GM12878 (cell line): ENCODE results near the gene BCAT1. TPM values are rescaled to one million over a fixed set of nuclear protein-coding genes. Genes with fewer than 3 reads are reported as not detected.
A peak's percentile ranks its signal among the peaks of the same experiment; 100 is the strongest.

Experiments used
- ATAC-seq: fragments of 200-7000 bp; cut with Tn5 transposase; 3 replicates; pipeline ENCODE4 v1.9.1; 2020; ENCODE audit warnings: mild to moderate bottlenecking, moderate library complexity
- BruUV-seq: library from RNA; stranded (reverse); fragments of 400-500 nt; replicated peaks from 2 replicates; lab custom pipeline; 2021; lab: Mats Ljungman, UMichigan
- CTCF ChIA-PET: fragments of 300-600 bp; sonication (Branson Sonifier 250); formaldehyde crosslinking; extraction: SDS; loops from one replicate; lab custom pipeline; 2021; ENCODE audit warnings: inconsistent platforms; lab: Yijun Ruan, JAX
- POLR2A ChIA-PET: fragments of 350-600 bp; formaldehyde crosslinking; extraction: SDS; loops from one replicate; lab custom pipeline; 2021; ENCODE audit warnings: inconsistent platforms; lab: Charles Lee
- RAD21 ChIA-PET: fragments of 300-600 bp; sonication (Branson Sonifier 250); formaldehyde crosslinking; loops from one replicate; lab custom pipeline; 2023; ENCODE audit warnings: antibody characterized with exemption; ENCODE audit not compliant: unreplicated experiment; lab: Charles Lee
- SMC1A ChIA-PET: fragments of 300-600 bp; sonication (Branson Sonifier 250); formaldehyde crosslinking; loops from one replicate; lab custom pipeline; 2023; ENCODE audit not compliant: unreplicated experiment, uncharacterized antibody; lab: Charles Lee
- DNase-seq: peaks from one replicate; pipeline ENCODE4 v3.0.0-alpha.2; 2011; ENCODE audit warnings: low read depth, low spot score
- FAIRE-seq: peaks from 3 replicates; lab custom pipeline; 2011; peaks lifted over from hg19 to GRCh38; lab: Jason Lieb, UNC
- H2AFZ ChIP-seq: 2 replicates; pipeline ENCODE4 v1.6.0; 2011; ENCODE audit warnings: low read depth, low read length, control low read depth; ENCODE audit not compliant: control insufficient read depth
- H3K27ac ChIP-seq: 2 replicates; pipeline ENCODE4 v1.5.1; 2011; ENCODE audit warnings: control low read depth; ENCODE audit not compliant: control insufficient read depth, insufficient read depth
- H3K27me3 ChIP-seq, 2 experiments: replicated peaks in 1 of 2; 2 replicates each; pipeline versions ENCODE4 v1.6.0 to v1.6.1; 2011; ENCODE audit warnings: low read length in 1 of 2; ENCODE audit not compliant: control insufficient read depth in 2 of 2, insufficient read depth in 2 of 2
- H3K36me3 ChIP-seq, 2 experiments: 2 replicates each; pipeline ENCODE4 v1.5.1; 2011; ENCODE audit warnings: low read length in 1 of 2; ENCODE audit not compliant: control insufficient read depth in 2 of 2, insufficient read depth in 2 of 2
- H3K4me1 ChIP-seq: 2 replicates; pipeline ENCODE4 v1.6.1; 2011; ENCODE audit warnings: mild to moderate bottlenecking, low read length, moderate library complexity, mixed read lengths; ENCODE audit not compliant: control insufficient read depth, insufficient read depth
- H3K4me2 ChIP-seq: 2 replicates; pipeline ENCODE4 v1.6.0; 2011; ENCODE audit warnings: control low read depth; ENCODE audit not compliant: control insufficient read depth, insufficient read depth
- H3K4me3 ChIP-seq: fragments of 200-600 bp; sonication (generic); 2 replicates; pipeline ENCODE4 v1.5.1; 2016
- H3K79me2 ChIP-seq: 2 replicates; pipeline ENCODE4 v1.6.0; 2011; ENCODE audit warnings: low read length; ENCODE audit not compliant: control insufficient read depth, insufficient read depth
- H3K9ac ChIP-seq: 2 replicates; pipeline ENCODE4 v1.8.0; 2011; ENCODE audit warnings: low read length, control low read depth, mixed read lengths; ENCODE audit not compliant: control insufficient read depth, insufficient read depth
- H3K9me3 ChIP-seq: replicated peaks from 3 replicates; pipeline ENCODE4 v1.5.1; 2011; ENCODE audit warnings: mild to moderate bottlenecking, low read length; ENCODE audit not compliant: control insufficient read depth, insufficient read depth
- H4K20me1 ChIP-seq: 2 replicates; pipeline ENCODE4 v1.6.0; 2011; ENCODE audit not compliant: control insufficient read depth, insufficient read depth
- BCLAF1 ChIP-seq: fragments of 450-650 bp; IDR thresholded peaks from 2 replicates; pipeline ENCODE4 v1.6.1; 2017; ENCODE audit warnings: antibody characterized with exemption, mild to moderate bottlenecking, moderate library complexity
- BHLHE40 ChIP-seq, 2 experiments: fragments of 450-650 bp in 1 of 2; IDR thresholded peaks; 2 replicates each; pipeline ENCODE4 v1.6.1; 2011 to 2017; ENCODE audit warnings: low read depth in 2 of 2, borderline replicate concordance in 1 of 2, improper control_type of control experiment in 1 of 2, low read length in 1 of 2, mild to moderate bottlenecking in 1 of 2
- CUX1 ChIP-seq: IDR thresholded peaks from 2 replicates; pipeline ENCODE4 v1.6.1; 2012; ENCODE audit warnings: improper control_type of control experiment, low read depth, low read length; ENCODE audit not compliant: insufficient replicate concordance
- ELK1 ChIP-seq: IDR thresholded peaks from 2 replicates; pipeline ENCODE4 v1.6.1; 2012; ENCODE audit warnings: low read depth, low read length, improper control_type of control experiment
- HDAC6 ChIP-seq: fragments of 200-600 bp; sonication (generic); IDR thresholded peaks from one replicate; pipeline ENCODE4 v1.8.0; 2017; ENCODE audit warnings: antibody characterized with exemption; ENCODE audit not compliant: unreplicated experiment
- IKZF1 ChIP-seq: fragments of 450-650 bp; conservative IDR thresholded peaks from 2 replicates; pipeline ENCODE4 v1.6.1; 2017; ENCODE audit warnings: antibody characterized with exemption, mild to moderate bottlenecking
- NR2C1 ChIP-seq: fragments of 450-650 bp; IDR thresholded peaks from 2 replicates; pipeline ENCODE4 v1.6.1; 2017; ENCODE audit warnings: antibody characterized with exemption, mild to moderate bottlenecking, moderate library complexity
- POLR2AphosphoS5 ChIP-seq: IDR thresholded peaks from 2 replicates; pipeline ENCODE4 v1.6.1; 2011; ENCODE audit warnings: mild to moderate bottlenecking, low read length, inconsistent platforms
- PRDM15 ChIP-seq: fragments of 450-650 bp; formaldehyde crosslinking; IDR thresholded peaks from 2 replicates; pipeline ENCODE4 v1.4.0; 2020; ENCODE audit warnings: mild to moderate bottlenecking, moderate library complexity
- SREBF1 ChIP-seq: IDR thresholded peaks from 2 replicates; pipeline ENCODE4 v1.6.1; 2012; ENCODE audit warnings: mild to moderate bottlenecking, low read length
- in situ Hi-C: fragments of 300-500 bp; cut with MboI; formaldehyde crosslinking; loops from 9 replicates; pipeline ENCODE4 v1.14.3; 2018; ENCODE audit warnings: mixed read lengths
- intact Hi-C: fragments of 100-400 bp; cut with micrococcal nuclease; formaldehyde crosslinking; loops from one replicate; pipeline ENCODE4 v1.14.2; 2022; ENCODE audit not compliant: unreplicated experiment
- polyA plus RNA-seq, 11 experiments: library from polyadenylated mRNA; depleted of rRNA in 4 of 11; unstranded in 6 of 11; stranded (reverse) in 5 of 11; fragments of >200 nt; fragmentation: Nextera tagmentation in 4 of 11; fragmentation: Illumina TruSeq in 1 of 11; extraction: Ambion mirVana in 4 of 11; extraction: Trizol in 1 of 11; gene quantifications; 1 replicate in 1 of 11; 2 replicates in 10 of 11; pipeline versions ENCODE4 v1.2.1 to v1.2.3, GENCODE V29; 2011 to 2016; ENCODE audit warnings: inconsistent platforms in 2 of 11, missing spikeins in 2 of 11, low read depth in 1 of 11
- total RNA-seq, 4 experiments: library from RNA; depleted of rRNA in 3 of 4; stranded (reverse); fragments of >200 nt in 3 of 4; fragmentation: Illumina TruSeq in 1 of 4; extraction: Trizol in 1 of 4; gene quantifications; 2 replicates each; pipeline versions ENCODE4 v1.2.1 to v1.2.3, GENCODE V29; 2013 to 2021

BCAT1 gene
- total and polyA plus RNA-seq, 10 of the 15 experiments (the other 5 are each of a cell fraction or from before 2014, with no cell fraction given) = 26.2 to 187 (median 81.9) TPM

- Histone ChIP-seq H3K9me3 (no peaks in the 10 kb centered on the region), H3K4me1 (peaks cover 34% of the 10 kb centered on the region), H3K27ac (no peak overlapping the region), H3K27me3 (no peaks in the 10 kb centered on the region), H2AFZ (no peak overlapping the region), H3K9ac (no peak overlapping the region), H3K36me3 (peaks cover 0 to 3% of the 10 kb centered on the region in 2 experiments; a peak in 1 of 4 replicates), H3K4me2 (peak overlapping the region; percentile 69), H4K20me1 (no peaks in the 10 kb centered on the region), H3K79me2 (peaks cover 63% of the 10 kb centered on the region), H3K4me3 (0 out of 2 replicates have a peak overlapping the region, but pooled peaks have one; percentile 5)
- intact Hi-C loops (no loop called here), in situ Hi-C loops (loop anchor here (5.0 kb wide), 1 partner anchor 104 kb away; no protein-coding TSS in a partner anchor)
- ChIA-PET SMC1A (interaction anchor here (0.8 to 7.8 kb wide), 17 partner anchors 9 to 106 kb away, joined by 3 to 69 read pairs (median 4); no protein-coding TSS in a partner anchor), CTCF (interaction anchor here (1.2 to 2.7 kb wide), 8 partner anchors 10 to 209 kb away, joined by 3 to 13 read pairs (median 6); a partner anchor contains a TSS), POLR2A (interaction anchor here (0.5 to 1.7 kb wide), 6 partner anchors 15 to 155 kb away, joined by 3 to 6 read pairs (median 4); no protein-coding TSS in a partner anchor), RAD21 (interaction anchor here (0.8 to 7.9 kb wide), 6 partner anchors 10 to 106 kb away, joined by 3 to 60 read pairs (median 7); a partner anchor contains a TSS)
- ATAC-seq = no peak
- no TSS peak for BruUV-seq
- FAIRE-seq = no peak
- DNase-seq = no peak
- no peak for TF ChIP-seq NR2C1
- TF ChIP-seq BHLHE40 (IDR thresholded peaks at IDR 0.05; ENCODE audit: borderline replicate concordance in 1 of 2, low read depth in 2 of 2, low read length in 1 of 2) = no peak
- TF ChIP-seq IKZF1 = 0 out of 2 replicates have a peak, but pooled peaks have one; percentile 14
- TF ChIP-seq ELK1 = no peak
- no peak for TF ChIP-seq HDAC6
- no peak for TF ChIP-seq PRDM15
- no peak for TF ChIP-seq BCLAF1
- TF ChIP-seq SREBF1 = no peak
- 0 out of 2 replicates have a peak, but pooled peaks have one; percentile 14 for TF ChIP-seq POLR2AphosphoS5
- TF ChIP-seq CUX1 = no peak
Measured at GRCh38 chr12:24945845-24946244, 3.1 kb downstream of the BCAT1 start.
